EL (cell line): Measurements from ENCODE around the gene CDK5RAP3.
"Not testable (repeated sequence)": the region's sequence is repeated elsewhere in the genome, so short reads cannot be mapped to it uniquely, and the experiment has no call there.

ENCODE experiments used
- DNase-seq: peaks from one replicate; pipeline ENCODE4 v3.0.0-alpha.2; 2016

The CDK5RAP3 gene

DNA sequence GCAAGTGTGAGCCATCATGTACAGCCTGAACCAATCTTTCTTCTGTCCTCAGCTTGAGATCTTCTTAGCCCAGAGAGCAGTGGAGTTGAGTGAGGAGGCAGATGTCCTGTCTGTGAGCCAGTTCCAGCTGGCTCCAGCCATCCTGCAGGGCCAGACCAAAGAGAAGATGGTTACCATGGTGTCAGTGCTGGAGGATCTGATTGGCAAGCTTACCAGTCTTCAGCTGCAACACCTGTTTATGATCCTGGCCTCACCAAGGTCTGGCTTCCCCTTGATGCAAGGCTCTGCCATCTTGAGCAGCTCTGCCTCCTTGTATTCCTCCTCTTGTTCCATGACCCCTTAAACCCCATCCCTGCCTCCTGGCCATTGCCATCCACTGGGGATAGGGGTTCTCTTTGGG lies 9.6 kb downstream of the CDK5RAP3 start:
- DNase-seq = no peak

DNA sequence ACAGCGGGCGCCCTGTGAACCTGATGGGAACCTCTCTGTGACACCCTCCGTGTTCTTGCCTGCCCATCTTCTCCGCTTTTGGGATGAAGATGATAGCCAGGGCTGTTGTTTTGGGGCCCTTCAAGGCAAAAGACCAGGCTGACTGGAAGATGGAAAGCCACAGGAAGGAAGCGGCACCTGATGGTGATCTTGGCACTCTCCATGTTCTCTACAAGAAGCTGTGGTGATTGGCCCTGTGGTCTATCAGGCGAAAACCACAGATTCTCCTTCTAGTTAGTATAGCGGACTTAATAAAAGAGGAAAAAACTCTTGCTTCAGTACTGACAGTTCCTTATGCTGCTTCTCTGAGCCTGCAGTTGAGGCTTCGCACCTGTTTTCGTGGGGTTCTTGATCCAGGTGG lies 10.5 kb downstream of the CDK5RAP3 start:
- DNase-seq = no peak

- DNase-seq = no peak
These were observed 11.2 kb downstream of the CDK5RAP3 start for GRCh38 chr17:47982091-47982617.

DNA sequence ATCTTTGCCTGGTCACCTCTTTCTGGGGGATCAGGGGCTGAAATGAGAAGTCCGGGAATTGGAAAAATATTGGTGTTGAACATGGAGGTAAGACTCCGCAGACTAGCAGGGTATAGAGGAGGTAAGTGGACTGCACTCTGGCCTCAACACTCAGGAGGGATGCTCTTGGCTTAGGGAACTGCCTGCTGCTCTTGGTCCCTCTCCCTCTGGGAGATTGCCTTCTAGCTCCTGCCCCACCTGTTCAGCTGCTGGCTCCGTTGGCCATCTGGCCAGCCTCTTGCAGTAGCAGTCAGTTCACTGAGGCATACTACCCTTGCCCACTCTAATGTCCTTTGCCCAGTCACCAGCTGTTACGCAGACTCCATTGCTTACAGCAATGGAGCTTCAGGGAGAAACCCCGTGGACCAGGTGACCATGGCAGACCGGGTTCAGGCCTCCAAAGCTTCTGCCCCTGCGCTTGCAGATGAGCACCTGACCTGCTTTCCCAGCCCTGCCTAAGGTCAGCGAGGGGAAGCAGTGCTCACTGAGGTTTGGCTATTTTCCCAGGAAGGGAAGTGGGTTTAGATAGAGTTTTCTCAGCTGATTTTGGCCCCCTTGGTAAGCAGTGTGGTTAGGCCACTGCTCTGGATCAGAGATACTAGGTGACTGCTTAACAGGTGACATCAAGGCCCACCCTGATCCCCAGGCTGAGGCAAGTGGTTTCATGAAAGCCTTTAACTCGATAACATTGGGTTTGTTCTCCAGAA lies 11.9 kb downstream of the CDK5RAP3 start:
- DNase-seq = no peak

DNA sequence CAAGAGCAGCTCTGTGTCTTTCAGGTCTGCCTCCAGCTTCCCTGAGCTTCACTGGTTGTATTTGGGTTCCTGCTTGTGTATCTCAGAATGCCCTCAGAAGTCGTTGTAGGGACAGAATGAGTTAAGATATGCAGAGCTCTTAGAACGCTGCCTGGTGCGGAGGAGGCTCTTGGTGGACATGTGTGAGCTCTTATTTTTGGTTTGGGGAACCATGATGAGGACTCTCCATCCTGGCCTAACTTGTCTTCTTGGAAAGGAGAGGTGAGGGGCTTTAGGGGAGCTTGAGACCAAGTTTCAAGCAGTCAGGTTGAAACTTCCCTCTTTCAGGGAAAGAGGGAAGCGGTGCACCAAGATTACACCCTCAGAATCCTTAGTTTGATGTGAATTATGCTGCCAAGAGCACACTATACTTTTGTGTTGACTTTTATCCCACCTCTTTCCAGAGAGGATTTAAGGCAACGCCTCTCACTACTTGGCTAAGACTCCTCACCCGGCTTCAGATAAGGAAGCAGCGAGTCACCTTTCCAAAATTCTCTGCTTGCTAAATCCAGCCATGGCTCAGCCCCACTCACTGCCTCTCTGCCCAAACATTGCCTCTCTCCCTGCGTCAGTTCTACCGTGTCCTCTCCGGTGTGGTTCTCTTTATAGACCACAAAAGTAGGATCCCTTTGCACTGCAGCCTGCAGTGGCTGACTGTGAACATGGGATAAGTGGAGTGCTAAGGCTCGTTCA lies 12.7 kb downstream of the CDK5RAP3 start:
- no peak for DNase-seq

GRCh38 chr17:47986520-47986919 lies 15.6 kb downstream of the CDK5RAP3 start:
- no peak for DNase-seq

GRCh38 chr17:47987240-47987835 lies 16.4 kb downstream of the CDK5RAP3 start:
- DNase-seq = peak; percentile 22

DNA sequence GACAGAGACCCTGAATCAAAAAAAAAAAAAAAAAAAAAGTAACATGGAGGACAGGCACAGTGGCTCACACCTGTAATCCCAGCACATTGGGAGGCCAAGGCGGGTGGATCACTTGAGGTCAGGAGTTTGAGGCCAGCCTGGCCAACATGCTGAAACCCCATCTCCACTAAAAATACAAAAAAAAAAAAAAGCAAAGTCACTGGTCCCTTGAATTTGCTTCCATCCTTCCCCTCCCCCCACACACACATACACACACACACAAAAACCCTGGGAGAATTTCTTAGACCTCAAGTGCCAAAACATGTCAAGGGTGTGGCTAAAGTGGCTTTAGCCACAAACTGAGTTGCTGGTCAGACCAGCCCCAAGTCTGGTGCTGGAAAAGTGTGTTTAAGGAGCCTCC lies 17.5 kb downstream of the CDK5RAP3 start:
- DNase-seq = not testable (repeated sequence)

DNA sequence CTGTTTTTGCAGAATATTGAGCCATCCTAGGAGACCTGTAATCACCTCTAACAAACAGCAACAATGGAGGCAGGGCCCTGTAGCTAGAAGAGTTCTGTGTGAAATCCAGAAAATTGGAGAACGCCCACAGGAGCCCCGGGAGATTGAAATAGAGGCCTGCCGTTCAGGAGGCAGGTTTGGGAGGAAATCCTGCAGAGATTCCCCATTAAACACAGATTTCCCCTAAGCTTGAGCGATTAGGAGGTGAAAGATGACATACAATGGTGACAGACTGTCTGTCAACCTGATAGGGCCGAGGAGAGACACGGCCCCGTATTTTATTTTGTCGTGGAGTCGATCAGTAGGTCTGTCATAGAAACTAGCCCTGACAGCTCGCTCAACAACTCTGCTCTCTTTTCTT lies 18.2 kb downstream of the CDK5RAP3 start:
- no peak for DNase-seq

DNA sequence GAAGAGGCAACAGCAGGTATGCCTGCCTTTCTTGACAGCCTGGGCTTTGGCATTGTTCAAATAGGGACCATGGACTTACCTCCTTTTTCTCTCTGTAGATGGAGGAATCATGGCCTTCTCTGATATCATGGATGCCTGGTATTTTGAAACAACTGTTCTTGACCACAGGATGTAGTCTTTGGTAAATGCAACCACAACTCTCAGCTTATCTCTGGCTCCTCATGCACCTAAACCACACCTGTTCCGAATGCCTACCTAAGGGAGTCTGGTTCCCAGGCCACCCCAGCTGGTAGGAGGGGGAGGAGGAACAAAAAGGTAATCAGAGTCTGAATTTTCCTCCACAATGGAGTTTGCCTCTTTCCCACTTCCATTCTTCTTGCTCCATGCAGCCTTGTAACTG lies 18.8 kb downstream of the CDK5RAP3 start:
- DNase-seq = no peak

- no peak for DNase-seq
These were observed 20.2 kb downstream of the CDK5RAP3 start for GRCh38 chr17:47990962-47991731.

DNA sequence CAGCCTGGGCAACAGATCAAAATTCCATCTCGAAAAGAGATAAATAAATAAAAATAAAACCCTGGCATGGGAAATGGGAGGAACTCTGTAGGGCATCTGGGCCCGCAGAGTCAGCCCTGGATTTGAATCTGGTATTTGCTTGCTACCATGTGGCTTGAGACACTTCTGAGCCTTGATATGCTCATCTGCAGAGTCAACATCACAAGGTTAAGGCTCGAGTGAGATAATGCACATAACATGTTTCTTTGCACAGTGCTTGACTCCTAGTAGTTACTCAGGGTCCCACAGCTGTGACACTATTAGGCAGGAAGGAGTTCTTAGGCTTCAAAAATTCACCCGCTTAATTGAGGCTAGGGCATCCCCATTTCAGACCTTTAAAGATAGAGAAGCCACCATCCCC lies 21.3 kb downstream of the CDK5RAP3 start:
- no peak for DNase-seq

DNA sequence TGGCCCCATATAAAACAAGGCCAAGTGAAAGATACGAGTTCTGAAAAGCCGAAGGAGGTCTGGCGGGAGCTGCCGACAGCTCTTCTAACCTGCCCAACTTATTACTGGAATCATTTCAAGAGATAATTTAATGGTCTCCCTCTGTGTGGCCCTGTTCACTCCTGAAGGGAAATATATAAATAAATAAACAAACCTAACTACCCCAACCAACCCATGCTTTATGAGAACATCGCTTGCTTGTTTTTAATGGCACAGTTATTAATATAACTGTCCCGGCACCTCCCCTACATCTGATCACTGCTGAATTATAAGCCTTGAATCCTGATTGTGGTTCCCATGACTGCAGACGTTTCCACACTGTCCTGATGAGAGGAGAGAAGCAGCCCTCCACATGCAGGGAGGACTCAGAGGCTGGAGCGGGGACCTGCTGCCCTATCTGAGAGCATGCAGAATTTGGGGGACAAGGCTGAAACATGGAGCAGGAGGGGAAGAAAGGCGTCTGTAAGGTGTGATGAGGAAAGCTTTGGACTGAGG lies 22.2 kb downstream of the CDK5RAP3 start:
- DNase-seq = no peak

DNA sequence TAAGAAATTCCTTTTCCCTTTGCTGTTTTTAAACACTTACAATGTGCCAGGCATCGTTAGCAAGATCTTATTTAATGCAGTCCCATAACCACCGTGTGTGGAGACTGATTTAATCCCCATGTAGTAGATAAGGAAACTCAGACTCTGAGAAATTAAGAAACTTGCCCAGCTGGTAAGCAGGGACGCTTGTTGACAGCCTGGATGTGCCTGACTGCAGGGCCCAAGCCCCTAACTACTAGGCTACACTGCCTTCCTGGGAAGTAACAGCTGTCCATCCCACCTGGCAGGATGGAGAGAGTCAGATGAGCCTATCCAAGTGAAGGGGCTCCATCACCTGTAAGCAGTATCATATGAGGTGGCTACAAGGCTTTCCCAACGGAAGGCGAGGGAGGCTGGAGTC lies 23.1 kb downstream of the CDK5RAP3 start:
- DNase-seq = no peak

DNA sequence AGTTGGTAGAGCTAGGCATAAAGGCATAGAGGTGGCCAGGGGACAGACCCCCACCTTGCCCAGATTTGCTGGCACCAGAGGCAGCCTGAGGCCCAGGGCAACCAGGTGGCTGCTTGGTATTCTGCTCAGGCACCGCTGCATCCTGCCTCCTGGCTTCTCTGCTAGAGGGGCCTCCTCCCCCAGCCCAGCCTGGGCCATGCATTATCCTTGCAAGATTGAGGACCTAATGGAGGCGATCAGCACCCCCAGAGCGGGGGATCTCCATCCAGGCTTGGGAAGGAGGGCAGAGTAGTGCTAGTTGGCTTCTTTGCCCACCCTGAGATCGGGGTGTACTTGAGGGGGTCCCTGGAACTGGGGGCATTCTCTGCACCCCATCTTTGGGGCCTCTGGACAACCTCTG lies 23.8 kb downstream of the CDK5RAP3 start:
- DNase-seq = no peak

DNA sequence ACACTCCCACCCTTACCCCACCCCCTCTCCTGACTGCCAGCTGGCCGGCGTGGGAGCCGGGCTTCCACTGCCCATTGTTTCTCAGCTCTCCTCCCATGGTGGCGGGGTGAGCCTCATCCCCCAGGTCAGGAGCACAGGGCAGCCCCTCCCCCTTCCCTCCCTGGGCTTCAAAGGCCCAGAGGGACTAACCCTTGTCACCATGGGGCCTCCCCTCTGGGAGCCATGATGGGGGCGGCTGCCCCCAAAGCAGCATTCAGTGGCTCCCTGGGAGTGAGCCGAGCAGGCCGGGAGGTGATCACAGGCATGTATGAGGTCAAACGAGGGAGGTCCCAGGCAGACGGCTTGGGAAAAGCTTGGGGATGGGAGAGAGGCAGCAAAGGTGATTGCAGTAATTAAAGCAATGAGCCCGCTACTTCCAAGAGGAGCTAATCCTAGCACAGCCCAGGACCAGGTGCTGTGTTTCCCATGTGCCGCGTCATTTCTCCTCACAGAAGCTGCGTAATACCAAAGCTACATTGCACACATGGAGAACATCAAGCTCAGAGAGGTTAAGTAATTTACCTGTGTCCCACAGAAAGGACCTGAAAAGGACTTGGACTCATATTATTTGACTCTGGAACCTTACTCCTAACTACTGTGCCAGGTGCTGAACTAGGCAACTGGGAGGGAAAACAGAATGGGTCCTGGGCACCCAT lies 24.5 kb downstream of the CDK5RAP3 start:
- no peak for DNase-seq

- no peak for DNase-seq
These were observed 25.3 kb downstream of the CDK5RAP3 start for GRCh38 chr17:47996201-47996600.

DNA sequence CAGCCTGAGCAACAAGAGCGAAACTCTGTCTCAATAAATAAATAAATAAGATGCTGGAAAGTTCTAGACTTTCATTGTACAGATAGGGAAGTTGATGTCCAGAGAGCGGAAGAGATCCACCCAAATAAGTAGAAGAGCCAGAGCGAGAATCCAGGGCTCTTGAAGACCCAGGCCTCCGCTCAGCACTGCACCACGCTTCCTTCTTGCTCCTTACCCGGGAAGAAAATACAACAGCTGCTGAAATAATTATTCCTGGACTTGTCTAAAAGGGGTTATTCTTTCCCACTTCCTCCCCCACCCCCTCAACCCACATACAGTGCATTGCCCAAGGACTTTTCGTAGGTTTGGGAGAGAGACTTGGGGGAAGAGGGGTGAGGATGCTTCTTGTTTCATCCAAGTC lies 26.7 kb downstream of the CDK5RAP3 start:
- DNase-seq = no peak

DNA sequence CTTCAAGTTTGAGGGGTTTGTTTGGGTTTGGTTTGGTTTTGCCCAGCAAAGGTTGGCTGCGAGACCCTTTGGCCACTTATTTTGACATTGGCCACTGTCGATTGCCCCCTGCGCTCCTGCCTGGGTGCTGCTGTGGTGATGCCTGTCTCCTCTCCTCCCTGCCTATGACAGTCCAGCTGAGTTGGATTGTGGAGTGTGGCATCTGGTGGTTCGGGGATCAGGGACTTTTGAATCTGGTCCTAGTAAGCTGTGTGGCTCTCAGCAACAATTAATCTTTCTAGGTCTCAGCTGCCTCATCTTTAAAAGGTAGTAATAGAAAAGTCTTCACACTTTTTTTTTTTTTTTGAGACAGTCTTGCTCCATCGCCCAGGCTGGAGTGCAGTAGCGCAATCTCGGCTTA lies 27.1 kb downstream of the CDK5RAP3 start:
- DNase-seq = no peak

DNA sequence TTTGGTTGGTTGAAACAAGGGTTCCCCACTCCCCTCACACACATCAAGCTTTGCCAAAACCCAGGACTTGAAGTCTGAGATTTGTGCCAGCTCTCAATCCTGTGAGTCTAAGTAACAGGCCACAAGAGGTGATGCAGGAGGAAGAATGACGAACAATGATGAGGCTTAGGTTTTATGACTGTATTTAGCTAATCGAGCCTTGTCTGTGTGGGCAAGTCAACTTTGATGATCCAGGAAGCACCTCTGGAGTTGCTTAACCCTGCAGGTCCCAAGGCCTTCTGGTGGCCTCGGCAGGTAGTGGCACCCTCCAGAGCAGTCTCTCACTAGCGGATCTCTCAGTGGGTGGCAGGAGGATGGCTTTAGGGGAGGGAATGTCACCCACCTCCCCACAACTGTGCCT lies 28.7 kb downstream of the CDK5RAP3 start:
- DNase-seq = peak; percentile 26

DNA sequence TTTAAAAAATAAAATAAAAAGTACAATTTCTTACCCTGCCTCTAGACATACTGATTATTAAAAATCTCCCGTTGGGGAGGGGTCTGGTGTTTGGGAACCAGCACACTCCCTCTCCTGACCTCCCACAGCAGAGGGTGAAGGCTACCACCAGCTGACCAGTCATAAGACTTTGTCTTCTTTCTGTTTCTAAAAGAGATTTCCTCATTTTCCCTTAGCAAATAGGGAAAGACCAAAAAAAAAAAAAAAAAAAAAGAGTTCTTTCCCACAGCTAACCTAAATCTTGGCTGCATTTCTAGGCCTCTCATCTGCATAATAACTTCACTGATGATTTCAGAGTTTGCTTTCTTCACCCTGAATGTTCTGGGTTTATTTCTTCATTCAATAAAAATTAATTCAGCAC lies 30.3 kb downstream of the CDK5RAP3 start:
- no peak for DNase-seq

DNA sequence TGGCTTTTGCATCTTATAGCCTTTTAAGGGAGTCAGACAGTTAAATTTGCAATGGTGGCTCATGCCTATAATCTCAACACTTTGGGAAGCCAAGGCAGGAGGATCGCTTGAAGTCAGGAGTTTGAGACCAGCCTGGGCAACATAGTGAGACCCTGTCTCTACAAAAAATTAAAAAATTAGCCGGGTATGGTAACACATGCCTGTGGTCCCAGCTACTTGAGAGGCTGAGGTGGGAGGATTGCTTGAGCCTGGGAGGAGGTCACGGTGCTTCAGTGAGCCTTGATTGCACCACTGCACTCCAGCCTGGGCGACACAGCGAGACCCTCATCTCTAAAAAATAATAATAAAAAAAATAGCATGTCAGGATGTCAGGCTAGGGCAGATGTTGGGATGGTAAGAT lies 30.7 kb downstream of the CDK5RAP3 start:
- not testable (repeated sequence) for DNase-seq
